ENCODE measurements around the gene DKKL1.
"Not testable (repeated sequence)": the region's sequence is repeated elsewhere in the genome, so short reads cannot be mapped to it uniquely, and the experiment has no call there.

The DKKL1 gene

GRCh38 chr19:49363268-49364082, at the start of gene DKKL1:
Gene DKKL1 (plus strand): TSS chr19:49363877. CDS start chr19:49363999, 122 bp downstream.
- peak; percentile 99 for DNase-seq (ENCODE audit: low read depth)

GRCh38 chr19:49315111-49315510, 48.6 kb upstream of the DKKL1 start:
- no peak for DNase-seq (ENCODE audit: low read depth)

GRCh38 chr19:49316284-49316683, 47.4 kb upstream of the DKKL1 start:
- DNase-seq (ENCODE audit: low read depth): no peak

GRCh38 chr19:49318296-49318695, 45.4 kb upstream of the DKKL1 start:
- DNase-seq (ENCODE audit: low read depth): no peak

GRCh38 chr19:49324801-49325576, 38.7 kb upstream of the DKKL1 start, which contains the start of gene SLC6A16:
Gene SLC6A16 (minus strand): TSS chr19:49325191. CDS start chr19:49311347, 13,844 bp downstream.
- no peak for DNase-seq (ENCODE audit: low read depth)

- not testable (repeated sequence) for DNase-seq (ENCODE audit: low read depth)
Measured at GRCh38 chr19:49325756-49326155, 37.9 kb upstream of the DKKL1 start.

GRCh38 chr19:49326165-49326704, 37.4 kb upstream of the DKKL1 start:
- no peak for DNase-seq (ENCODE audit: low read depth)

GRCh38 chr19:49327878-49328544, 35.7 kb upstream of the DKKL1 start:
- no peak for DNase-seq (ENCODE audit: low read depth)

GRCh38 chr19:49328741-49329140, 34.9 kb upstream of the DKKL1 start:
- no peak for DNase-seq (ENCODE audit: low read depth)

GRCh38 chr19:49331187-49331586, 32.5 kb upstream of the DKKL1 start:
- not testable (repeated sequence) for DNase-seq (ENCODE audit: low read depth)

- no peak for DNase-seq (ENCODE audit: low read depth)
Measured at GRCh38 chr19:49331616-49332055, 32.0 kb upstream of the DKKL1 start.

GRCh38 chr19:49332691-49333417, 30.8 kb upstream of the DKKL1 start:
- DNase-seq (ENCODE audit: low read depth): not testable (repeated sequence)

GRCh38 chr19:49333418-49333805, 30.3 kb upstream of the DKKL1 start:
- no peak for DNase-seq (ENCODE audit: low read depth)

- no peak for DNase-seq (ENCODE audit: low read depth)
Measured at GRCh38 chr19:49333811-49334288, 29.8 kb upstream of the DKKL1 start.

- no peak for DNase-seq (ENCODE audit: low read depth)
Measured at GRCh38 chr19:49335071-49335783, 28.4 kb upstream of the DKKL1 start, which contains the start of gene CD37. Gene CD37 (plus strand): TSS chr19:49335406. CDS start chr19:49335541, 135 bp downstream.

- DNase-seq (ENCODE audit: low read depth): no peak
Measured at GRCh38 chr19:49335784-49336481, 27.7 kb upstream of the DKKL1 start.

GRCh38 chr19:49336482-49337266, 27.0 kb upstream of the DKKL1 start:
- no peak for DNase-seq (ENCODE audit: low read depth)

GRCh38 chr19:49337267-49338022, 26.2 kb upstream of the DKKL1 start:
- no peak for DNase-seq (ENCODE audit: low read depth)

All from GM04504 (cell line).